ENCODE data around the gene U2AF1L4.

DNA sequence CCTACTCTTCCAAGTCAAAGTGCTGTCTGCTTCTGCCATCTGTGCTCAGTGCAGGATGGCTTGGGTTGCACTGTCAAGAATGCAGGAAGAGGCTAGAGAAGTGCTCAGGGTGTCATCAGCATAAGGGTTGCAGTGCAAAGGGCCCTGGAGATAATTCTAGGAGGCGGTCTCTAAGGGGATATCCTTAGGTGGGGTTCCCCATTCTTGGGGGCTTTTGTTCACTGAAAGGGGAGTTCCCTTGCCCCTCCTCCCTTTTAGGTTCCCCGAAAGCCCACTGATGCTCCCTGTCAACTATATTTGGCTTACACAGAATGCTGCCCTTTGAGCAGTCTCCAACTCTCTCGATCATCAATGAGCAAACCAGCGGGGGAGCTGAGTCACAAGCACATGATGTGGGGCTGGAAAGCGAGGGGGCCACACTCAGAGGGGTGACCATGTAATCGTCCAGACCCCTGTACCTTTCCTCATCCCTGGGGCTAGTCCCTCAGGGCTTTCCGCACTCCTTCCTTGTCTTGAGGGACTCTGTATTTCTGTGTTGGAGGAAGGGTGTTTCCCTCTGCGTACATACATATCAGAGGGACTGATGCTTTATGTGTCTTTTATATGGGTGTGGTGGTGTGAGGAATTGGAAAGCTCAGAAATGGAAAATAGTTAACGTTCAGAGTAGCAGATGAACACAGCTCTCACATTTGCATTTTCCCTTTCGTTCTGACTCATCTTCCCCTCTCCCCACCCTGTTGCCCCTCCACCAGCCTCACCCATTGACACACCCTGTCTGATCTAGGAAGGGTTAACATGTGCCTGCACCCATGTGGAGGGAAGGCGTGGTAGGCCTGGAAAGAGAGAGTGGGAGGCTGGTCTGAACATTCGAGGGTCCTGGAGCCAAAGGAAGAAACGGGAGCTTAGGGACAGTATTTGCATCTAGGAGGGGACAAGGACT lies 34.2 kb downstream of the U2AF1L4 start:
- TF ChIP-seq, protein P1, sequence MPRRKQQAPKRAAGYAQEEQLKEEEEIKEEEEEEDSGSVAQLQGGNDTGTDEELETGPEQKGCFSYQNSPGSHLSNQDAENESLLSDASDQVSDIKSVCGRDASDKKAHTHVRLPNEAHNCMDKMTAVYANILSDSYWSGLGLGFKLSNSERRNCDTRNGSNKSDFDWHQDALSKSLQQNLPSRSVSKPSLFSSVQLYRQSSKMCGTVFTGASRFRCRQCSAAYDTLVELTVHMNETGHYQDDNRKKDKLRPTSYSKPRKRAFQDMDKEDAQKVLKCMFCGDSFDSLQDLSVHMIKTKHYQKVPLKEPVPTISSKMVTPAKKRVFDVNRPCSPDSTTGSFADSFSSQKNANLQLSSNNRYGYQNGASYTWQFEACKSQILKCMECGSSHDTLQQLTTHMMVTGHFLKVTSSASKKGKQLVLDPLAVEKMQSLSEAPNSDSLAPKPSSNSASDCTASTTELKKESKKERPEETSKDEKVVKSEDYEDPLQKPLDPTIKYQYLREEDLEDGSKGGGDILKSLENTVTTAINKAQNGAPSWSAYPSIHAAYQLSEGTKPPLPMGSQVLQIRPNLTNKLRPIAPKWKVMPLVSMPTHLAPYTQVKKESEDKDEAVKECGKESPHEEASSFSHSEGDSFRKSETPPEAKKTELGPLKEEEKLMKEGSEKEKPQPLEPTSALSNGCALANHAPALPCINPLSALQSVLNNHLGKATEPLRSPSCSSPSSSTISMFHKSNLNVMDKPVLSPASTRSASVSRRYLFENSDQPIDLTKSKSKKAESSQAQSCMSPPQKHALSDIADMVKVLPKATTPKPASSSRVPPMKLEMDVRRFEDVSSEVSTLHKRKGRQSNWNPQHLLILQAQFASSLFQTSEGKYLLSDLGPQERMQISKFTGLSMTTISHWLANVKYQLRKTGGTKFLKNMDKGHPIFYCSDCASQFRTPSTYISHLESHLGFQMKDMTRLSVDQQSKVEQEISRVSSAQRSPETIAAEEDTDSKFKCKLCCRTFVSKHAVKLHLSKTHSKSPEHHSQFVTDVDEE (CRISPR knock-in tag; IDR thresholded peaks at IDR 0.05): no peak
- TF ChIP-seq TOX (CRISPR knock-in tag; IDR thresholded peaks at IDR 0.05; ENCODE audit: borderline replicate concordance) (no peak), OSR1 (CRISPR knock-in tag; IDR thresholded peaks at IDR 0.05) (no peak)
